ENCODE results near the gene IPO9.

IPO9 gene

DNA sequence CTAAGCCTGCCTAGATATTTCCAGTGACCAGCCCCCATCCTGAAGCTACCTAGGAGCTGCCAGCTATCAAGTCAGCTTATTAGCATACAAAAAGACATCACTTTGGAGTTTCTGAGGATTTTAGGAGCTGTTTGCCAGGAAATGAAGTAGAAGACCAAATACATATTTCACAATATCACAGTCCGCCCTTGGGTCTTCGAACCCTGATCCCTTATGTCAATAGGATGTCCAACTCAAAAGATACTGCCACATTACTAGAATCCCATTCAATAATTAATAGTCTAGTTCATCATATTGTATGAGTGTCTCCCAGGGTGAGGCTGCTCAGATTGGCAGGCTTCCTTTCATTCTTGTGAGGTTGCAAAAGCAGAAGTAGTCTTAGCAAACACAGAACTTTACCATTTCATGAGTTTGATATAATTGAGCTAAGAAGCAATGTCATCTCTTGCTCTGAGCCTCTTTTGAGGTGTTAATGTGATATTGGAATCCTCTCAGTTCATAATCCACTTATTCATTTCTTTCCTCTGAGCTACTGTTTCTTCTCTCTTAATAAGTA, 13.6 kb downstream of the IPO9 start:
- DNase-seq (ENCODE audit: low read depth) = no peak
- TF ChIP-seq, protein P1, sequence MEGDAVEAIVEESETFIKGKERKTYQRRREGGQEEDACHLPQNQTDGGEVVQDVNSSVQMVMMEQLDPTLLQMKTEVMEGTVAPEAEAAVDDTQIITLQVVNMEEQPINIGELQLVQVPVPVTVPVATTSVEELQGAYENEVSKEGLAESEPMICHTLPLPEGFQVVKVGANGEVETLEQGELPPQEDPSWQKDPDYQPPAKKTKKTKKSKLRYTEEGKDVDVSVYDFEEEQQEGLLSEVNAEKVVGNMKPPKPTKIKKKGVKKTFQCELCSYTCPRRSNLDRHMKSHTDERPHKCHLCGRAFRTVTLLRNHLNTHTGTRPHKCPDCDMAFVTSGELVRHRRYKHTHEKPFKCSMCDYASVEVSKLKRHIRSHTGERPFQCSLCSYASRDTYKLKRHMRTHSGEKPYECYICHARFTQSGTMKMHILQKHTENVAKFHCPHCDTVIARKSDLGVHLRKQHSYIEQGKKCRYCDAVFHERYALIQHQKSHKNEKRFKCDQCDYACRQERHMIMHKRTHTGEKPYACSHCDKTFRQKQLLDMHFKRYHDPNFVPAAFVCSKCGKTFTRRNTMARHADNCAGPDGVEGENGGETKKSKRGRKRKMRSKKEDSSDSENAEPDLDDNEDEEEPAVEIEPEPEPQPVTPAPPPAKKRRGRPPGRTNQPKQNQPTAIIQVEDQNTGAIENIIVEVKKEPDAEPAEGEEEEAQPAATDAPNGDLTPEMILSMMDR (IDR thresholded peaks at IDR 0.05; ENCODE audit: insufficient read depth, low read depth, low read length, missing control alignments) = no peak
- H3K4me3 ChIP-seq (ENCODE audit: low read length) = no peak overlapping the region

DNA sequence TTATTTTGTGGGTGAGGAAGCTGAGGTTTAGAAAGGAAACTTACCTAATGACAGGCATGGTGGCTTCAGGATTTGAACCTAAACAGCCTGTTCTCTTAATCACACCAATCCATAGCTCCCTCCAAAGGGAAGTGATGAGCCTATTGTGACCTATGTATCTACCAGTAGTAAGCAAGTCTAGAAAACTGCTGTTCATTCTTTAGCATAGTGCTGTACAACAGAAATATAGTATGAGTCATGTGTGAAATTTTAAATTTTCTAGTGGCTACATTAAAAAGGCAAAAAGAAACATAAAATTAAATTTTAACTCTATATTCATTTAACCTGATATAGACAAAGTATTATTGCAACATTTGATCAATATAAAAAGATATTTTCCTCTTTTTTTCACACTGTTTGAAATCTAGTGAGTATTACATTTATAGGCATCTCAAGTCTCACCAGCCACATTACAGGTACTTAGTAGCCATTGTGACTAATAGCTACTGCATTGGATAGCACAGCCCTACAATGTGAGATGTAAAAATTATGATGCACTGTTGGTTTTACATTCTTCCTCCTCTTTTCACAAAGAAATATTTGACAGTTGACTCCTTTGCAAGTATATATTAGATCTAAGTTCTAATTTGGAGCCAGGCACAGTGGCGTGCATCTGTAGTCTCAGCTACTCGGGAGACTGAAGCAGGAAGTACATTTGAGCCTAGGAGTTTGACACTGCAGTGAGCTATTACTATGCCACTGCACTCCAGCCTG, 16.6 kb downstream of the IPO9 start:
- peak; percentile 13 for DNase-seq (ENCODE audit: low read depth)
- H3K4me3 ChIP-seq (ENCODE audit: low read length) = no peak overlapping the region
- TF ChIP-seq, protein P1 (IDR thresholded peaks at IDR 0.05; ENCODE audit: insufficient read depth, low read depth, low read length, missing control alignments) = no peak

DNA sequence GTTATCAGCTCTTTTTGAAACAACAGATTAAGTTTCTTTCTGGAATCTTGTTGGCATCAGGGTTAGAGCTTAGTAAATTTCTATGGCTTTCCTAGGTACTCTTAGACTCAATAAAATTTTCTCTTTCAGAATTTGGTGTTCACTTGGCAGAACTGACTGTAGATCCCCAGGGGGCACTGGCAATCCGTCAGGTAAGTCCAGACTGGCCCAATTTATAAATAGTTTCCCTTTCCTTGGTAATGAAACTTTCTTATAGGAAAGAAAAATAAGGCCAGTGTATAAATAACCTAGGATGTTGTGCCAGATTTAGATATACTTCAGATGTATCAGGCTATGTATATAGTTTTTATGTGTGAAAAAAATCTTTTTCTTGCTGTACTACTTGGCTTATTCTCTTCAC, 18.2 kb downstream of the IPO9 start:
- TF ChIP-seq, protein P1 (IDR thresholded peaks at IDR 0.05; ENCODE audit: insufficient read depth, low read depth, low read length, missing control alignments) = no peak

DNA sequence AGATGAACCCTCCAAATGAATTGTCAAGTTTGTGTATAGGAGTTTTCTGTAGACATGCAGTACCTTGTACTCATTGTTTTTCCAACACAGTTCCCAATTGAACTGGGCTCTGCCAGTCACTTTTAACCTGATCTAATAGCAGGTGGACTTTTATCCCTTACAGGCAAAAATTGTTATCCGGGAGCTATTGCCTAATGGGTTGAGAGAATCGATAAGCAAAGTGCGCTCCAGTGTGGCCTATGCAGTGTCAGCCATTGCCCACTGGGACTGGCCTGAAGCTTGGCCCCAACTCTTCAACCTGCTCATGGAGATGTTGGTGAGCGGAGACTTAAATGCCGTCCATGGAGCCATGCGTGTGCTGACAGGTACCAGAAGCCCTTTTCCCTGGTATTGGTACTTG, 19.3 kb downstream of the IPO9 start:
- DNase-seq (ENCODE audit: low read depth) = no peak
- no peak overlapping the region for H3K4me3 ChIP-seq (ENCODE audit: low read length)
- TF ChIP-seq, protein P1 (IDR thresholded peaks at IDR 0.05; ENCODE audit: insufficient read depth, low read depth, low read length, missing control alignments) = no peak

More for the DNA sequence above, 18.2 kb downstream of the IPO9 start:
- no peak overlapping the region for H3K4me3 ChIP-seq (ENCODE audit: low read length)
- DNase-seq (ENCODE audit: low read depth) = no peak

DNA sequence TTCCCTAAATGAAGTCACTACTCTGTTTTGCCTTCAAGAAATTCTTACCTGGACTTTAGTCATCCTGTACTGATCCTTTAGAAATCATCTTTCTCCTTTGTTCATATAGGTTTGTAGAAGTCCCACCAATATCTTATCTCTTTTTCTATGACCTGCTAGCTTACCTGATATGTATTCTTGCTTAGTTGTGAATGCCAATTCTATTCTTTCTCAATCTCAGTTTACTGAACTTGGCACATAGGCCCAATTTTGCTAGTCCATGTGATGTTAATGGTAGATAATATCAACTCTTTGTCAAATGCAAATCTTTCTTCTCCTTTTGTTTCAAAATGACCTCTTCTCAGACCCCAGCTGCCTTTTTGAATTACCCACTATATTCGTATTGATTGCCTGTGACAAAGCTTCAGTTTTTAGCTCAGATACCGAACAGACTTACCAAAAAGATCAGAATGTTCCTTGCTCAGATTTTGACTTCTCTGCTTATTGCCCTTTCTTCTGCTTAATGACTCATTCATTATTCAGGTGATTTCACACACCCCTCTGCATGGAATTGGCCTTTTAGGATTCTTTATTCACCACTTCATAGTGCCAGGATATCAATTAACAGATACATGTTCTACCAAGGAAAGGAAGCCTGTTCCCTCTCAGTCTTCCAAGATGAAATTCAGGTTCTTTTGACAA, 20.6 kb downstream of the IPO9 start:
- DNase-seq (ENCODE audit: low read depth) = peak; percentile 46
- H3K4me3 ChIP-seq (ENCODE audit: low read length) = no peak overlapping the region
- TF ChIP-seq, protein P1 (IDR thresholded peaks at IDR 0.05; ENCODE audit: insufficient read depth, low read depth, low read length, missing control alignments) = no peak

DNA sequence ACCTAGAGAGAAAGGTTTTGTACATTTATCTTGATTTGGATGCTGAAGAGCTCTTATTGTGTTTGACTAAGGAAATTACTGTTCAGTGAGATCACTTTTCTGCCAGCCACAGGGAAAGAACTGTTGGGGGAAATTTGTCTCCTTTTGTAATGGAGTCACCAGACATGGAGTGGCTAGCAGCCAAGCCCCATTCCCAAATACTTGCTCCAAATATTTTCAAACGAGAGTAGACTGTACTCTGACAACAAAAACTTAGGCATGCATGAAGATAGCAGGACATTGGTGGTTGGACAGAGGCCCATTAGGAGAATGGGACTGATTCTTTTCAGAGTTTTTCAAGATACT, 21.1 kb downstream of the IPO9 start:
- H3K4me3 ChIP-seq (ENCODE audit: low read length) = no peak overlapping the region
- DNase-seq (ENCODE audit: low read depth) = peak; percentile 65
- TF ChIP-seq, protein P1 (IDR thresholded peaks at IDR 0.05; ENCODE audit: insufficient read depth, low read depth, low read length, missing control alignments) = no peak
